Fibroblast of skin of right quadriceps (primary cell): ENCODE results near the gene KIFC3.
A peak's percentile ranks its signal among the peaks of the same experiment; 100 is the strongest.

Experiments used
- DNase-seq: peaks from one replicate; pipeline ENCODE4 v3.0.0-alpha.2; 2013

KIFC3 gene

DNA sequence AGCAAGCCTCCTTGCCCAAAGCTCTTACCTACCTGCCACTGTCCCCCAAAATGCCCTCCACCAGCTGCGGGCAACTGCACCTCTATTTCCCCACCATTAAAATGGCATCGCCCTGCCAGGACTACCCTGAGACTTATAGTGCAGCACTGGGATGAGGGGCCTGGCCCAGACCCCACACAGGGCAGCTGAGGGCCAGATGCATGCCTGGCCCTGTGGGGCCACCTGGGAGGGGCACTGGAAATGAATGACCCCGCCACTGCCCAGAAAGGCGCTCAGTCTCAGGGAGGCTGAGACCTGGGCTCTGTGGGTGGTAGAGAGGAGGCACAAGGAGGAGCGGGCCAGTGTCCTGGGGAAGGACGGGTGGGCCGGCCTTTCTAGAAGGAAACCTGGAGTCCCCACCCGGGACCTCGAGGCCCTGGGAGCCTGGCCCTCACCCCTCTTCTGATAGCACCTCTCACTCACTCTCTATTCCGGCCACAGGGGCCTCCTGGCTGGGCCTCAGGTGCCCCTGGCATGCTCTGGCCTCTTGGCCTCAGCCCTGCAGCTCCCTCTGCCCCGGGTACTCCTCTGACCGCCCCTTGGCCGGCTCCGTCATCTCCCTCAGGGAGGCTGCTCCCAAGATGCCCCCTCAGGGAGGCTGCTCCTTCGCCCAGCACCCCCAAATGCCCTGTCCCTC is 39.8 kb downstream of the KIFC3 start:
- DNase-seq: no peak

GRCh38 chr16:57761957-57762356 is 40.3 kb downstream of the KIFC3 start:
- no peak for DNase-seq

DNA sequence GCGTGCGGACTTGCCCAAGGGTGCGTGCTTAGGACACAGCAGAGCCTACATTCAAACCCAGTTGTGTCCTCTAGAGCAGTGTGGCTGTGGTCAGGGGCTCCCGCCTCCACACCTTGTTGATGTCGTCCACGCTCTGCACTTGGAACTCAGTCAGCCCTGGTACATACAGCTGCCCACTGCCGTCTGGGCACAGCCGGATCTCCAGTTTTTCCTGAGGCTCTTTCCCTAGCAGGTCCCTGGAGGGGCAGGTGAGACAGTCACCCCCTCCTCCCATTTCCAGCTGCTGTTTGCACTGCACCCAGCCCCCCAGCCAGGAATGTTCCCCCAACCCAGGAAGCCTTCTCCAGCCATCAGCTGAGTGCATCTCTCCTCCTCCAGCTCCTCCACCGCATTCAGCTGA is 41.0 kb downstream of the KIFC3 start:
- no peak for DNase-seq

- no peak for DNase-seq
These were observed 41.7 kb downstream of the KIFC3 start for GRCh38 chr16:57760357-57761160.

DNA sequence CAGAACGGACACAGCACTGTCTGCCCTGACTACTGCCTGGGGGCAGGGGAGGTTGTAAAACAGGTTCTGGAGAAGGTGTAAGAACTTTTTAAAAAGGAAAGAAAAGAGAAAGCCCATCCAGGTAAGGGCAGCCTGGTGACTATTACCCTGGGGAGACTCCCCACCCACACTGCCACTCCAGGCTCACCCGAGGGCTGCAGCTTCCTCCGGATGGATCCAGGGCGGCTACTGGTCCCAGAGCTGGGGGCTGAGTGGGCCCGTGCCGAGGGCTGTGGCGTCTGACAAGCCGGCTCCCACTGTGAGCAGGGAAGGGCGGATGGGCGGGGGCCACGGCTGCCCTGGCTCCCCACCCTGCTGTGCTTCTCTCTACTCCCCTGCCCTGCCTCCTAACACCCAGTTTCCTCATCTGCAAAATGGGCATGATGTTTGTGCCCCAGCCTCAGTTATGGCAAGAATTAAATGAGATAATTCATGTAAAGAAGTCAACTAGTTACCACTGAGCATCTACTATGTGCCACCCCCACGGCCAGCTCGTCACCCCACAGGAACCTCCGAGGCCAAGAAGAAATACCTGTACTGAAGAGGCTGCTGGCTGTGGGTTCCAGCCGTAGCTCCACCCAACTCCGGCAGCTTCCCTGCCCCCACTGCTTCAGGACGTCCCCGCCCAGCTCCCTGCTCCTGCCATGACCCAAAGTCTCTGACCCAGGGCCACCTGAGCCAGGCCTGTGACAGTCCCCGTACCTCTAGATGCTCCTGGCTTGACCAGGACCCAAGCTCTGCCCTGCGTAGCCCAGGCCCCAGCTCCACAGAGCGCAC is 42.5 kb downstream of the KIFC3 start:
- no peak for DNase-seq

DNA sequence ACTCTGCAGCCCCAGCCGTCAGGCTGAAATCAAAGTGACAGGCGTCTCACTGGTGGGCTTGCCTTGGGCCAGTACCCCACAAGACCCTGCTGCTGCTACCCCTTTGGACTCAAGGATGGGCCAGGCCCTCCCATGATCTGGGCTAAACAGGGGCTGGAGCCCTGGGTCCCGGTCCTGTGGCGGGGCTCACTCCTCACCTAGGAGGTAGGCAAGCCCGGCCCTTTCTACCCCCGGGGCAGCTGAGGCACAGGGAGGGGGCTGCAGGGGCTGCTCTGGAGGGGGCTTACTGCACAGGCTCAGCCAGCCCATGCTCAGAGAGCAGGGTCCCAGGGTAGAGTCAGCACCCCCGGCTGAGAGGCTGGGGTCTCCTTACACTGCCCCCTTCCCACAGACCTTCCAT is 43.2 kb downstream of the KIFC3 start:
- no peak for DNase-seq

DNA sequence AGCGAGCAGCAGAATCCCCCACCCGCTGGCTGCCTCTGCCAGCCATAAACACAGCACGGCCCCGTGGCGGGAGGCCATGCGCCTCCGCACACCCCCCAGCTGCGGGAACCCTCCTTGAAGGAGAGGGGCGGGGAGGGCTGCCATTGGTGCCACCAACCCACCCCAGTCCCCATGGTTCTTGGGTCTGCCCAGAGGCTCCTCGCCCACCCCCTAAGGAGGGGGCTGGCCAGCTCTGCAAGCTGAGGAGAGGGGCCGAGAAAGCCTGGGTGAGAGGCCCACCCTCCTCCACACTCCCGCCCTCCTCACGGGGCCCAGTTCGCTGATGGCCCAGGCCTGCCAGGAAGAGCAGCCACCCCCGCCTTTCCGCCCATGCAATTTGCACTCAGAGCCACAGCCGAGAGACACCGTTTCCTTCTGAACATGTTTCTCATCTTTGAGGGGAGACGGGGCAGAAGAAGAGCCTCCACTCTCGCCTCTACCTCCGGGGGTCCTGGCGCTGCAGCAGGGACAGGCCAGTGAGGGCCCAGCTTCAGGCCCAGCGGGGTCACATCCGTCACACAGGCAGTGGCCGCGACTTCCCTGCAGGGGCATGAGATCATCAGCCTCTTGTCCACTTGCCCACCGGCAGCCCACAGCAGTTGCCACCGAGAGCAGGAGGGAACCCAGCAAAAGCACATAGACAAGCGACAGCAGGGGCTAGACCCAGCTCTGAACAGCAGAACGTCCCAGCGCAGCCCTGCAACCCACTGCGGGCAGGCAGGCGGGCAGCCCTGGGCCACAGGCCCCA is 43.8 kb downstream of the KIFC3 start:
- DNase-seq: no peak

GRCh38 chr16:57757883-57758282 is 44.4 kb downstream of the KIFC3 start:
- no peak for DNase-seq

GRCh38 chr16:57757326-57757786 is 44.9 kb downstream of the KIFC3 start:
- DNase-seq: peak; percentile 56

DNA sequence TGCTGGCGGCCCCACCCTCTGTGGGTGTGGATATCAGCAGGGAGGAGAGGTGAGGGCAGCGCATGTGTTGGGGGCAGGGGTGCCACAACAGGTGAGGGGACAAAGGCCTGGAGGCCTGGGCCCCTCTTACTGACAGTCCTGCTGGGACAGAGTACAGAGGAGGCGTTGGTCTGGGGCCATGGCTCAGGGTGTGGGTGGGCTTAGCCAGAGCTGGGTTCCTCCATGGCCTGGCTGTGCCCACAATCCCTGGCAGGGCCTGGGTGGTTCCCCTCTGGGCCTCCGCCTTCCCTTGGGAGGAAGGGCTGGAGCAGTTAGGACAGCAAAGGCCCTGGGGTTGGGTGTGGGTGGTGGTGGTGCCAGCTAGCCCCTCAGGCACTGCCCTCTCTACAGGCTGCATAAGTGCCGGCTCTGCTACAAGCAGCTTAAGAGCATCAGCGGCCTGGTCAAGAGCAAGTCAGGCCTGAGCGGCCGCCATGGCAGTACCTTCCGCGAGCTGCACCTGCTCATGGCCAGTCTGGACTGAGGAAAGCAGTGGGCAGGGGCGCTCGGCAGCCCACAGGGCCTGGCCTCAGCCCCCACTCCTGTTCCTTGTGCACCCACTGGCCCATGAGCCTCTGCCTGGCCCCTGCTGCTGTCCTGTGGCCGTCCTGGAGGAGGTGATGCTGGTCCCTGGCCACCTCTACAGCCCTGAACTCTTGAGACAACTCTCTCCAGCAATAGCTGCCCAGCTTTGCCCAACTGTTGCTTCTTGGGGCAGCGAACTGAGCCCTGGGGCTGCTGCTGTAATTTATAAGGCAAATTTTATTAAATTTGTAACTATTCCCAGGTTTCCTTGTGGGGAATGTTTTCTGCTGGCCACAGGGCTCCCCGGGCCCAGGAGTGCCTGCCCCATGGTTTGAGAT is 45.6 kb downstream of the KIFC3 start:
- DNase-seq: no peak

DNA sequence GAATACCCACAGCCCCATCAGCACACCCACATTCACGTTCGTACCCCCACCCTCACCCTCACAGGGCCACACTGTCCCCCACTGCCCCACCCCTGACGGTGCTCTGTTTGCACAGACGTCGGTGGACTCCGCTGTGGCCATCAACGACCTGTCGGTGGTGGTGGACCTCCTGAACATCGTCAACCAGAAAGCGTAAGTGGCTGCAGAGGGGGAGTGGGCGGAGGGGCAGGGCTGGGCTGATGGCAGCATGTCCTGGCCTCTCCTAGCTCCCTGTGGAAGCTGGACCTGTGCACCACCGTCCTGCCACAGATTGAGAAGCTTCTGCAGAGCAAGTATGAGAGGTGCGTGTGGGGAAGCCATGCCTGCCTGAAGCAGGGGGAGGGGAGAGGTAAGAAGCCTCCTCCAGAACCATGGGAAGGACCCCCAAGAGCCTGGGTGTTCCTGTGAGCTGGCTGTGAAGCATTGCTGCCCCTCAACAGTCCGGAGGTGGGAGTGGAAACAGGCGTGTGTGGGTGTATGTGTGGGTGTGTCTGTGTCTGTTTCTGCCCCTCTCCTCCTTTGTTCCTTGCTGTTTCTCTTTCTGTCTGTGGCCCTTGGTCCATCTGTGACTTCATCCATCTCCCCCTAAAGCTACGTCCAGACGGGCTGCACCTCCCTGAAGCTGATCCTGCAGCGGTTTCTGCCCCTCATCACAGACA is 46.4 kb downstream of the KIFC3 start:
- no peak for DNase-seq

GRCh38 chr16:57755061-57755684 is 47.1 kb downstream of the KIFC3 start:
- no peak for DNase-seq

- DNase-seq: no peak
These were observed 47.8 kb downstream of the KIFC3 start for GRCh38 chr16:57754354-57755060.

- no peak for DNase-seq
These were observed 48.6 kb downstream of the KIFC3 start for GRCh38 chr16:57753448-57754353.

DNA sequence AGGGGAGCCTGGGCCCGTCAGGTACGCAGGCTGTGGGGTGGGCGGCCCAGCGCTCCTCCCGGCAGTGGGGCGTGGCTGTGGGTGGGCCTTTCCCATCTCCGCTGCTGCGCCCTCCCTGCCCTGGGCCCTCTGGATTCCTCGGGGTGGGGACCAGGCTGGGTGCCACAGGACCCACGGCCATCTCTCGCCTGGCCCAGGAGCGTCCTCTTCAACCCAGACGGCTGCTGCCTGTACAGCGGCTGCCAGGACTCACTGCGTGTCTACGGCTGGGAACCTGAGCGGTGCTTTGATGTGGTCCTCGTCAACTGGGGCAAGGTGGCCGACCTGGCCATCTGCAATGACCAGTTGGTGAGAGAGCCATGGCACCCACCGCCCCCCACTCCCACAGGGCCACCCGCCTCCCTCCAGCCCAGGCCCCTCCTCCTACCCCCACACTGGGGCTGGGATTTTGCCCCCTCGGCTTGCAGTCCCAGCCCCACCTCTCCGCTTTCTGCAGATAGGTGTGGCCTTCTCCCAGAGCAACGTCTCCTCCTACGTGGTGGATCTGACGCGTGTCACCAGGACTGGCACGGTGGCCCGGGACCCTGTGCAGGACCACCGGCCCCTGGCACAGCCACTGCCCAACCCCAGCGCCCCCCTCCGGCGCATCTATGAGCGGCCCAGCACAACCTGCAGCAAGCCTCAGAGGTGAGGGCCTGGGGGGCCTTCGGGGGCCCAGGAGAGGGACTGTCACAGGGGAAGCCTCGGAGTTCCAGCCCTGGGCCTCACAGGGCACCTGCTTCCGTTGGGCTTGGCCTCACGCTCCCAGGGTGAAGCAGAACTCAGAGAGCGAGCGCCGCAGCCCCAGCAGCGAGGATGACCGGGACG is 49.5 kb downstream of the KIFC3 start:
- no peak for DNase-seq

DNA sequence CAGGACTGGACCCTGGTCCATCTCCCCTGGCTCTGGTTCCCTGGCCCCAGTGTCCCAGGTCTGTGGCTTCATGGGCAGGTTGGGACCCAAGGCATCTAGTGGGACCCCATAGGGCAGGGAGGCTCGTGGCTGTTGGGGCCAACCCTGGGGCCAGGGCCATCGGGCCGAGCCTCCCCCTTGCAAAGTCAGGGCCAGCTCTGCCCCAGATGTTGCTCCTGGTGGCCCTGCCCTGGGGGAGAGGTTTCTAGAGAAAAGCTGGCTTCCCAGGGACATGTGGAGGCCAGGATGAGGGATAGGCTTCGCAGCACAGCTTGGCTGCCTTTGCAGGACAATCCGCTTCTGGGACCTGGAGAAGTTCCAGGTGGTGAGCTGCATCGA is 50.1 kb downstream of the KIFC3 start:
- DNase-seq: no peak

DNA sequence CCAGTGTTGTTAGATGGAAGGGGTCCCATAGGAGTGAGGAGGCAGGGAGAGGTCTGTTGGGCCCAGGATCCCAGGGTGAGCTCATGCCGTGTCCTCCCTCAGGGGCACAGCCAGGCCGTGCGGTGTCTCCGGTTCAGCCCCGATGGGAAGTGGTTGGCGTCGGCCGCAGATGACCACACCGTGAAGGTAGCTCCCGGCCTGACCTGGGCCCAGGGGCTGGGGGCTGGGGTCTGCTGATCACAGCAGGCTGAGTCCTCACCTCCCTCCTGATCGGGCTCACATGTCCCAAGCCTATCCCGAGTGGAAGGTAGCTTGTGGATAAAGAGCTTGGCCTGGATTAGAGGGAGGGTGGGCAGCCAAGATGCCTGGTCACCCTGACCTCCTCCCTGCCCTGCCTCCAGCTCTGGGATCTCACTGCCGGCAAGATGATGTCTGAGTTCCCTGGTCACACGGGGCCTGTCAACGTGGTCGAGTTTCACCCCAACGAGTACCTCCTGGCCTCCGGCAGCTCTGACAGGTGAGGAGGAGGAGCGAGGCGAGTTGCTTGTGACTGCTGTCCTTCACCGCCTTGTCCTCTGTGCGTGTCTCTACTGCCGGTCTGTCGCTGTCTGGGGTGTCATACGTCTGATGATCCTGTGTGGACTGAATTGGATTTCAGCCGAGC is 50.6 kb downstream of the KIFC3 start:
- no peak for DNase-seq
